HG03442 (cell line): ENCODE data around the gene KDM4B.

ENCODE experiments used
- ATAC-seq: cut with Tn5 transposase; IDR thresholded peaks from one replicate; pipeline ENCODE4 v1.9.1; 2021; ENCODE audit warnings: mild to moderate bottlenecking, moderate library complexity; ENCODE audit not compliant: unreplicated experiment

The KDM4B gene

GRCh38 chr19:5085566-5085965, 116.7 kb downstream of the KDM4B start:
- ATAC-seq = no peak

GRCh38 chr19:5086230-5086629, 117.3 kb downstream of the KDM4B start:
- no peak for ATAC-seq

- ATAC-seq = no peak
These were observed 118.0 kb downstream of the KDM4B start for GRCh38 chr19:5086725-5087439.

- ATAC-seq = no peak
These were observed 120.4 kb downstream of the KDM4B start for GRCh38 chr19:5089283-5089682.

GRCh38 chr19:5090465-5091017, 121.6 kb downstream of the KDM4B start:
- no peak for ATAC-seq

GRCh38 chr19:5091018-5091683, 122.2 kb downstream of the KDM4B start:
- ATAC-seq = no peak

GRCh38 chr19:5091684-5092480, 123.0 kb downstream of the KDM4B start:
- no peak for ATAC-seq

GRCh38 chr19:5092481-5092843, 123.5 kb downstream of the KDM4B start:
- ATAC-seq = no peak

GRCh38 chr19:5093297-5093928, 124.5 kb downstream of the KDM4B start:
- no peak for ATAC-seq

GRCh38 chr19:5093948-5094718, 125.2 kb downstream of the KDM4B start:
- no peak for ATAC-seq

GRCh38 chr19:5094768-5095567, 126.1 kb downstream of the KDM4B start:
- no peak for ATAC-seq

GRCh38 chr19:5095568-5095850, 126.6 kb downstream of the KDM4B start:
- ATAC-seq = no peak

GRCh38 chr19:5096536-5096935, 127.6 kb downstream of the KDM4B start:
- ATAC-seq = no peak

GRCh38 chr19:5097331-5097930, 128.5 kb downstream of the KDM4B start:
- ATAC-seq = no peak

GRCh38 chr19:5097959-5098623, 129.2 kb downstream of the KDM4B start:
- ATAC-seq = no peak

GRCh38 chr19:5098646-5099045, 129.7 kb downstream of the KDM4B start:
- no peak for ATAC-seq

GRCh38 chr19:5099701-5100221, 130.8 kb downstream of the KDM4B start:
- no peak for ATAC-seq

- no peak for ATAC-seq
These were observed 133.0 kb downstream of the KDM4B start for GRCh38 chr19:5101871-5102270.

- no peak for ATAC-seq
These were observed 133.6 kb downstream of the KDM4B start for GRCh38 chr19:5102520-5102919.
